HG03460 (cell line): ENCODE data around the gene MPC1L.
A peak's percentile ranks its signal among the peaks of the same experiment; 100 is the strongest.

Source experiments
- ATAC-seq: cut with Tn5 transposase; IDR thresholded peaks from one replicate; pipeline ENCODE4 v1.9.1; 2021; ENCODE audit not compliant: unreplicated experiment

The MPC1L gene

GRCh38 chrX:40625294-40625693 lies 2.1 kb downstream of the MPC1L start:
- ATAC-seq, result no peak

GRCh38 chrX:40628506-40628905 lies 5.3 kb downstream of the MPC1L start:
- no peak for ATAC-seq

GRCh38 chrX:40632199-40632598 lies 9.0 kb downstream of the MPC1L start:
- ATAC-seq, result no peak

DNA sequence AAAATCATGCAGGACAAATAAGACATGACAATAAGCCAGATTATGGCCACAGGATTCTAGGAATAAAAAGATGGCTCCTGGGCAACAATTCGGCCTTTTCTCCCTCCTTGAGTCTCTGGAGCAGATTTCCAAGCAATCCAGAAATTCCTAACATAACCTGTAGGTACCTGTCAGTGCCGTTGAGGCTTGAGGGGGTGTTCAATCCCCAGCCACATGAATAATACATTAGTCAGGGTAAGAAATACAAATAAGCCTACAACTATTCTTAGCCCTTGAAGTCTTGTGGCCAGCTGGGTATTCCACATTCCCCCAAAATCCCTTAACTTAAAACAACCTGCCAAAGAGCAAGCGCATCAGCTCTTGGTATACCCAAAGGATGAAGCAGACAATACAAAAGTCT lies 14.5 kb downstream of the MPC1L start:
- no peak for ATAC-seq

- no peak for ATAC-seq
Observed at GRCh38 chrX:40644176-40644575, 20.9 kb downstream of the MPC1L start.

DNA sequence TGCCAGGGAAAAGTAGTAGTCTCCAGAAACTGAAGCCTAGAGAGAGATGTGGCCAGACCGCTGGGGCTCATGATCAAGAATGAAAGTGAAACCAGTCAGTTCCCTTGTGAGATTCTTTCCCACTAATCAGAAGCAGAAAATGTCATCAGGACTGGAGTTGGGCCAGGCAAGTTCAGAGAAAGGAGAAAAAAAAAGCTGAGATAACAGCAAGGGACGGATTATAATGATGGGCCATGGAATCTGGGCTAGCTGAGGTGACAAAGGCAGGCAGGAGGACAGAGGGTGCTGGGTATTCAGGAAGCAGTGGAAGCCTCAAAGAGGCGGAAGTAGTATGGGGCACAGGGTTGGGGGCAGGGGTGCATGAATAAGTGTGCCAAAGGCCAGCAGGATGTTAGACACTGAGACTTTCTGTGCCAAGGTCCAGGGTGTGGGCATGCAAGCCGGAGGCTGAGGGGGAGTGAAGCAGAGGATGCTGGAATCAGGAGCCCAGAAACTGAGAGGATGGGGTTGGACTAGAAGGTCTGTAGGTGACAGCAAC lies 21.7 kb downstream of the MPC1L start:
- peak; percentile 34 for ATAC-seq

DNA sequence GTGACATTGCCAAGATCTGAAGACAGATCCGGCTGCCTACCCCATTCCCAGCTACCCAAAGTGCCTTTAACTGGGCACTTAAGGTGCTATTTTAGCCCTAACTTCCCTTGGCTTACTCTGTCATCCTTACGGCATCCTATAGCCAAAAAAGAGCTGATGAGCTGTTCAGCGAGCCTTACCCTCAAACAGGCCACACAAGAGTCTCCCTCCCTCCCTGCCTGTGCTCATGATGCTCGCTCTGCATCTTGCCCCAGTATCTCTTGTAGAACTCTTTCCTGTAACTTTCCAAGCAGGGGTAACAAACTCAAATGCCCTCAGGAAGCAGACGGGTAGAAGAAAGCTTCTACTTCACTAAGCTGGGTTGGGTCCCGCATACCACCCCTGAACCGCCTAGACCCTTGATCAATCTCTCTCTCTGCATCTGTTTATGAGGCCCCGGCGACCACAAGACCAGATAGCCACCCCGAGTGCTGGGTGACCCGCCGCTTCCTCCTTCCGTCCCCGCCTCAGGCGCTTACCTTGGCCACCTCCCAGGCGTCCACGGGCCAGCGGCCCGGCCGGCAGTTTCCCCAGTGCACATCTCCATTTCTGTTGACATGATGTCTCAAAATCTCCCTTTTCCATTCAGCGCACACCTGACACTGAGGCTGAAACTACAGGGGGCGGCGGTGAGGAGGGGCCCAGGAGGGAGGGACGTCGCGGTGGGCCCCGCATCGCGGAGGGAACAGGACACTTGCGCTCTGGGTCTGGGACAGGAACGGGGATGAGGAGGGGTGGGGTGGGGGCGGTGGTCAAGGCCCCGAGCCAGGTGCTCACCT lies 23.5 kb downstream of the MPC1L start:
- peak; percentile 21 for ATAC-seq

- peak; percentile 53 for ATAC-seq
Observed at GRCh38 chrX:40647307-40648197, 24.3 kb downstream of the MPC1L start, which contains the start of gene CXorf38. CXorf38 (minus strand) TSS chrX:40647561; CDS start chrX:40647520, 41 bp downstream.

DNA sequence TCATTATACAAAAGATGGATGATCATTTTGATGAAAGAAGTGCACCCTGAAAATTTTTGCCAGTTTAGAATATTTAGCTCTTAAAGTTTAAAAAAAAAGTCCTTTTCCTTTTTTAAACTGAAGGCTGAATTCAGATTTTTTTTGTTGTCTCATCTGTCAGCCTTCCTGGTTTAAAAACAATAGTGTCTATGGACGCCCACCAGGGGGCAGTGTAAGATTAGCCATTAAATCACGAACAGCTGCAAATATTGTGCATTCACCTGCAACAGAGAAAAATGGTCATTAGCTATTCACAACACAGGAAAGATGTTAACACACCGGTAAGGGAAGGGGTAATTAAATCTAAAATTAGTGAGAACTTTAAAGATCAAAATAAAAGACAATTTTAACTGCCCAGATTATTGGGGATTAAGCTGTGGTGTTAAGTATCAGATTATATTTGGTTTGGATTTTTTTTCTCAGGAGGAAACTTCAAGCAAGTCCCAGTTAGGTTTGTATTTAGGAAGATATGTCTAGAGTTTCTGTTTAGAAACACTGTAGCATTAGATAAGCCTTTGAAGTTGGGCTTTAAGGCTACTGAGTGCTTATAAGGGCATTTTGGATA lies 28.5 kb downstream of the MPC1L start:
- ATAC-seq, result no peak

DNA sequence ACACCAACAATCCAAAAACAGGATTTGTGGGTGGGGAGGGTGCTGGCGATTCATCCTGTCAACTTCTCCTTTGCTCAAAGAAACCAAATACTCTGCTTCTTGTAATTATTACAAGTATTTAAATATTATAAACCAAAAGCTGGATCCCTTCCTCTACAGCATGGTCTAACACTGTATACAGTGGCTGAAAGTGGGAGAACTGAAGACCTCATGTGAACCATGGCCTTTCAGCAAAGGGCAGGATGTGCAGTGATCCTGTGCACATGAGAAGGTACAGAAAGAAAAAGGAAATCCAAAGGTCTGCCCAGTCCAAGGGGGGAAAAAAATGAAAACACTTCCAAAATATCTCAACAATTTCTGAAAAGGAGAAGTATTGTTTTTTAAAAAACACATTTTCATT lies 29.4 kb downstream of the MPC1L start:
- ATAC-seq, result no peak

DNA sequence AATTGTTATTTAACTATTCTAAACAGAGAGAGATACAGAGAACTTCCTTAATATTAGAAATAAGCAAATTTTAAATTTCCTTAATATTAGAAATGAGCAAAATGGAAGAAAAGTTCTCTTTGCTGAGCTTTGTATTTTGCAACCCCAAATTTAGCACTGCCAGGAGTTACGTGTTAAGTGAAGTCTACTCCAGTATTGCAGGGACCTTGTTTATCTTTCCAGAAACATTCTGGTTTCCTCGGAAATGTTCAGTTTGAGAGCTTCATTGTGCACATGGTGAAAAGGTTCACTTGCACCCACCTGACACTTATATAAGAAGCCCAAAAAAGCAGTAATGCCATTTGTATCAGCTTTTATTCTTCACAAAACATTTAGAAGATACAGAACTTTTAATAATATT lies 30.3 kb downstream of the MPC1L start:
- no peak for ATAC-seq

GRCh38 chrX:40660381-40660780 lies 37.2 kb downstream of the MPC1L start:
- no peak for ATAC-seq

DNA sequence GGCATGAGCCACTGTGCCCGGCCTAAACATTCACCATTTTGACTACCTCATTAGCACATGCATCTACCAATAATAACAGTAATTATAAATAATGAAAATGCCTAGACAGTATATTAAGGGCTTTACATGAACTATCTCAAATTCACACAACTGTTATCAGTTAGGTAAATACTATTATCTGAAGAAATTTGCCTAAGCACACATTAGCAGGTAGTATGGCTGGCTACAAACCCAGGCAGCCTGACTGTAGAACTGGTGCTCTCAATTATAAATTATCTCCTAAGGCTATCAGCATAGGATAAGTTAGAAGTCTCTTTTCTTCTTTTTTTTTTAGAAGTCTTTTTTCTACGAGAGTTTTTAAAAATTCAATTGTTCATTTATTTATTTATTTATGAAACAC lies 38.3 kb downstream of the MPC1L start:
- no peak for ATAC-seq

DNA sequence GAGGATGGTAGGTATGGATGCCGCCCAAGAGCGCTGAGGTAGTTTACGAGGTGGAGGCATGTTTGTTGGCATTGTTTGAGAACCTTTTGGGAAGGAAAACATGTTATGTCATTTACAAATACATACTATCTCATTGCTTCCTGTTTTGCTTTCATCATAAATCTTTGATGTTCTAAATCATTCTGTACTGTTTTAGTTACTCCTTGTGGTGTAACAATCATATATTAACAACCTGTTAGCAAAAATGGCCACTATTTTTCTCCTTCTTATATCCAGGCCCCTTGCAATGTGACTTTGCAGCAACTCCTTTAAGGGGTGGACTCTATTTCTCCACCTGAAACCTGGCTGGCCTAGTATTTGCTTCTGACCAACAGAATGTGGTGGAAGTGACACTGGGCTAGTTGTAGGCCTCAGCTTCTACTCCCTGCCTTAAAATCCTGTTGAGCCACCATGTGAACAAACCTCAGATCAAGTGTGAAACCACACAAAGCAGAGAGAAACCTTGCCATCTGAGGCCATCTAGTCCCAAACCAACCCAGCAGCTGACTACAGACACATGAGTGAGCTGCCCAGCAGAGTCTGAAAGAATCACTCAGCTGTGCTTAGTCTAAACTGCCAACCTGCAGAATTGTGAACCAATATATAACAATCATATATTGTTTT lies 40.0 kb downstream of the MPC1L start:
- ATAC-seq, result peak; percentile 50

DNA sequence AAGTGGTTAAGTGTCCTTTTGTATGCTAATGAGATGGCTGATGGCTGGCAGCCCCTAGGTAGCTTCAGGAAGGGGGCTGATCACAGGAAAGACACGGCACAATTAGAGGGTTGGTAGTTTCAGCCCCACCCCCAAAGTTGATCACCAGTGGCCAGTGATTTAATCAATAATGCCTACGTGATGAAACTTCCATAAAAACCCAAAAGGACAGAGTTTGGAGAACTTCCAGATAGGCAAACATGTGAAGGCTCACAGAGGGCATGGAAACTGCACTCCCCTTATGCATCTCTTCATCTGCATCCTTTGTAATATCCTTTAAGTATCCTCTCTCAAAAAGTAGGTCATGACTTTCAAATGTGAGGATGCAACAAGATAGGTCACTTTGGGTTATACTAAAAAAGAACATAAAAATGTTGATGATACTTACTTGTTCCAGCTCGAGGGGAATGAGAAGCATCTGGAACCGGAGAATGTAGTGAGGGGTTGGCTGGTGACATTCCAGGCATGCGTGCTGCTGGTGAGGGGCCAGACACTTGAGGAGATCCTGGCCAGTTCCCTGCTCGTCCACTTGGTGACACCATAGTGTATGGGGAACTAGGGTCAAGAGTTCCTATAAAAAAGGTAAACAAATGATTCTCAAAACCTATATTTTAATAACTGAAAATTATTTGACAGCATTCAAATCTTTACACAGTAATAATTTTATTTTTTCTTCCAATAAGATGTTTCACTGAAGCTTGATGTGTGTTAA lies 40.8 kb downstream of the MPC1L start:
- ATAC-seq, result no peak

GRCh38 chrX:40671126-40671525 lies 47.9 kb downstream of the MPC1L start:
- ATAC-seq, result no peak
